GM12873 (cell line): ENCODE data around the gene S100A8.

Experiments used
- CTCF ChIP-seq: IDR thresholded peaks from 2 replicates; pipeline ENCODE4 v1.5.1; 2012; ENCODE audit warnings: low read depth, mild to moderate bottlenecking, moderate library complexity, low read length, control low read depth; ENCODE audit not compliant: insufficient read depth; ENCODE audit errors: missing control alignments

The S100A8 gene

GRCh38 chr1:153380711-153381110 lies 10.2 kb downstream of the S100A8 start:
- no peak for TF ChIP-seq CTCF

- TF ChIP-seq CTCF = no peak
These were observed 11.3 kb downstream of the S100A8 start for GRCh38 chr1:153379591-153379990.

- no peak for TF ChIP-seq CTCF
These were observed 15.4 kb downstream of the S100A8 start, which contains the start of gene S100A12 for GRCh38 chr1:153375511-153375910. Gene S100A12, minus strand, starts transcription at chr1:153375621. Its CDS starts 1,029 bp downstream, at chr1:153374592.

- TF ChIP-seq CTCF = no peak
These were observed 16.8 kb downstream of the S100A8 start for GRCh38 chr1:153374071-153374470.

- no peak for TF ChIP-seq CTCF
These were observed 18.3 kb downstream of the S100A8 start for GRCh38 chr1:153372571-153372970.

GRCh38 chr1:153371231-153371630 lies 19.6 kb downstream of the S100A8 start:
- TF ChIP-seq CTCF = no peak

GRCh38 chr1:153370146-153370545 lies 20.7 kb downstream of the S100A8 start:
- no peak for TF ChIP-seq CTCF
